Stimulated activated naive CD8-positive, alpha-beta T cell treated with anti-CD3 and anti-CD28 coated beads, Interleukin-15, amount 100 ng/mL, for 72 hours (primary cell): ENCODE measurements around the gene CEP97.

ENCODE experiments used
- ATAC-seq: fragments of 150-1000 bp; cut with Tn5 transposase; 2 replicates; pipeline ENCODE4 v1.10.0; 2021; ENCODE audit warnings: mild to moderate bottlenecking, moderate library complexity
- DNase-seq, 2 donors: peaks; one replicate each; pipeline ENCODE4 v3.0.0; 2021 to 2022
- H3K27ac Mint-ChIP-seq, 2 donors: one replicate each; pipeline ENCODE4 v1.8.0; 2022; ENCODE audit warnings: mild to moderate bottlenecking in 2 of 2, mixed read lengths in 2 of 2, moderate library complexity in 2 of 2
- H3K27me3 Mint-ChIP-seq: one replicate; pipeline ENCODE4 v1.8.0; 2022; ENCODE audit warnings: mixed read lengths
- H3K4me1 Mint-ChIP-seq: one replicate; pipeline ENCODE4 v1.8.0; 2022; ENCODE audit warnings: mild to moderate bottlenecking, mixed read lengths
- H3K4me3 Mint-ChIP-seq, 2 donors: one replicate each; pipeline ENCODE4 v1.8.0; 2022; ENCODE audit warnings: mild to moderate bottlenecking in 2 of 2, mixed read lengths in 2 of 2, moderate library complexity in 1 of 2
- H3K9me3 Mint-ChIP-seq, 2 donors: one replicate each; pipeline ENCODE4 v1.8.0; 2022; ENCODE audit warnings: mixed read lengths in 2 of 2

Gene CEP97

GRCh38 chr3:101781166-101781565 is 56.8 kb downstream of the CEP97 start:
- no peak for DNase-seq
- Mint-ChIP-seq H3K27ac (no peak overlapping the region), H3K9me3 (no peaks in the 10 kb centered on the region), H3K27me3 (no peaks in the 10 kb centered on the region), H3K4me3 (peak overlapping the region; percentile 86 to 95), H3K4me1 (peaks cover 73% of the 10 kb centered on the region)
- no peak for ATAC-seq

- DNase-seq (no peak), ATAC-seq (peak; percentile 80)
- H3K27me3 Mint-ChIP-seq: no peaks in the 10 kb centered on the region
- H3K4me3 Mint-ChIP-seq: peak overlapping the region; percentile 62 to 83
- H3K9me3 Mint-ChIP-seq: no peaks in the 10 kb centered on the region
- H3K27ac Mint-ChIP-seq: peak overlapping the region; percentile 90 to 91
- H3K4me1 Mint-ChIP-seq: peaks cover 67% of the 10 kb centered on the region
Observed at GRCh38 chr3:101784855-101785613, 60.6 kb downstream of the CEP97 start.

GRCh38 chr3:101791778-101792177 is 67.4 kb downstream of the CEP97 start:
- ATAC-seq: no peak
- peaks cover 13 to 16% of the 10 kb centered on the region in 2 donors for H3K9me3 Mint-ChIP-seq
- H3K27ac Mint-ChIP-seq: no peak overlapping the region
- H3K4me1 Mint-ChIP-seq: peaks cover 57% of the 10 kb centered on the region
- no peak overlapping the region for H3K4me3 Mint-ChIP-seq
- H3K27me3 Mint-ChIP-seq: no peaks in the 10 kb centered on the region
- no peak for DNase-seq

- ATAC-seq (no peak), DNase-seq (no peak)
- Mint-ChIP-seq H3K27ac (no peak overlapping the region), H3K4me3 (no peak overlapping the region), H3K9me3 (peaks cover 13 to 16% of the 10 kb centered on the region in 2 donors), H3K4me1 (peaks cover 58% of the 10 kb centered on the region), H3K27me3 (no peaks in the 10 kb centered on the region)
Observed at GRCh38 chr3:101796077-101796680, 71.8 kb downstream of the CEP97 start.

GRCh38 chr3:101801174-101801573 is 76.8 kb downstream of the CEP97 start:
- Mint-ChIP-seq H3K27ac (peak overlapping the region in 1 of 2 donors; percentile 34), H3K27me3 (no peaks in the 10 kb centered on the region), H3K9me3 (no peaks in the 10 kb centered on the region), H3K4me1 (peaks cover 43% of the 10 kb centered on the region), H3K4me3 (no peak overlapping the region)
- DNase-seq (no peak), ATAC-seq (no peak)

- Mint-ChIP-seq H3K4me1 (peaks cover 35% of the 10 kb centered on the region), H3K27ac (no peak overlapping the region)
- no peak for ATAC-seq
Observed at GRCh38 chr3:101802179-101802578, 77.8 kb downstream of the CEP97 start.

GRCh38 chr3:101803173-101803782 is 78.9 kb downstream of the CEP97 start:
- DNase-seq (peak; percentile 34 to 48), ATAC-seq (peak; percentile 99)
- Mint-ChIP-seq H3K4me3 (no peak overlapping the region), H3K27me3 (no peaks in the 10 kb centered on the region), H3K4me1 (peaks cover 42% of the 10 kb centered on the region), H3K27ac (no peak overlapping the region), H3K9me3 (no peaks in the 10 kb centered on the region)

More at GRCh38 chr3:101802179-101802578, 77.8 kb downstream of the CEP97 start:
- Mint-ChIP-seq H3K27me3 (no peaks in the 10 kb centered on the region), H3K9me3 (no peaks in the 10 kb centered on the region), H3K4me3 (no peak overlapping the region)
- no peak for DNase-seq

- no peak overlapping the region for H3K27ac Mint-ChIP-seq
- ATAC-seq: no peak
- H3K4me3 Mint-ChIP-seq: no peak overlapping the region
- peaks cover 45% of the 10 kb centered on the region for H3K4me1 Mint-ChIP-seq
- H3K27me3 Mint-ChIP-seq: no peaks in the 10 kb centered on the region
- DNase-seq: no peak
- H3K9me3 Mint-ChIP-seq: no peaks in the 10 kb centered on the region
Observed at GRCh38 chr3:101803939-101804338, 79.5 kb downstream of the CEP97 start.

- Mint-ChIP-seq H3K27ac (no peak overlapping the region), H3K27me3 (no peaks in the 10 kb centered on the region), H3K4me1 (peaks cover 49% of the 10 kb centered on the region), H3K9me3 (no peaks in the 10 kb centered on the region), H3K4me3 (no peak overlapping the region)
- no peak for DNase-seq
- no peak for ATAC-seq
Observed at GRCh38 chr3:101806491-101806890, 82.1 kb downstream of the CEP97 start.

GRCh38 chr3:101807888-101808287 is 83.5 kb downstream of the CEP97 start:
- H3K4me3 Mint-ChIP-seq: no peak overlapping the region
- no peaks in the 10 kb centered on the region for H3K27me3 Mint-ChIP-seq
- no peaks in the 10 kb centered on the region for H3K9me3 Mint-ChIP-seq
- peak overlapping the region in 1 of 2 donors; percentile 15 for H3K27ac Mint-ChIP-seq
- ATAC-seq (peak; percentile 54), DNase-seq (no peak)
- peaks cover 57% of the 10 kb centered on the region for H3K4me1 Mint-ChIP-seq

- H3K4me3 Mint-ChIP-seq: peak overlapping the region in 1 of 2 donors; percentile 10
- DNase-seq: peak in 1 of 2 donors; percentile 24
Observed at GRCh38 chr3:101809178-101810021, 85.0 kb downstream of the CEP97 start.

GRCh38 chr3:101810022-101810418 is 85.6 kb downstream of the CEP97 start:
- DNase-seq (no peak), ATAC-seq (no peak)
- H3K27ac Mint-ChIP-seq: no peak overlapping the region
- no peaks in the 10 kb centered on the region for H3K9me3 Mint-ChIP-seq
- H3K27me3 Mint-ChIP-seq: no peaks in the 10 kb centered on the region
- H3K4me1 Mint-ChIP-seq: peaks cover 62% of the 10 kb centered on the region
- H3K4me3 Mint-ChIP-seq: no peak overlapping the region

More at GRCh38 chr3:101809178-101810021, 85.0 kb downstream of the CEP97 start:
- Mint-ChIP-seq H3K4me1 (peaks cover 62% of the 10 kb centered on the region), H3K27me3 (no peaks in the 10 kb centered on the region), H3K27ac (peak overlapping the region in 1 of 2 donors; percentile 44), H3K9me3 (no peaks in the 10 kb centered on the region)
- peak; percentile 64 for ATAC-seq

GRCh38 chr3:101811875-101812274 is 87.5 kb downstream of the CEP97 start:
- Mint-ChIP-seq H3K9me3 (no peaks in the 10 kb centered on the region), H3K27me3 (no peaks in the 10 kb centered on the region), H3K4me1 (peaks cover 73% of the 10 kb centered on the region), H3K27ac (no peak overlapping the region), H3K4me3 (no peak overlapping the region)
- peak; percentile 47 for ATAC-seq
- no peak for DNase-seq

GRCh38 chr3:101812895-101813294 is 88.5 kb downstream of the CEP97 start:
- no peak for ATAC-seq

GRCh38 chr3:101813817-101814440 is 89.5 kb downstream of the CEP97 start:
- no peak overlapping the region for H3K27ac Mint-ChIP-seq
- H3K27me3 Mint-ChIP-seq: no peaks in the 10 kb centered on the region
- no peak for ATAC-seq
- peaks cover 80% of the 10 kb centered on the region for H3K4me1 Mint-ChIP-seq
- H3K9me3 Mint-ChIP-seq: no peaks in the 10 kb centered on the region
- no peak overlapping the region for H3K4me3 Mint-ChIP-seq
- DNase-seq: no peak

More at GRCh38 chr3:101812895-101813294, 88.5 kb downstream of the CEP97 start:
- H3K4me1 Mint-ChIP-seq: peaks cover 79% of the 10 kb centered on the region
- no peak overlapping the region for H3K27ac Mint-ChIP-seq
- no peak overlapping the region for H3K4me3 Mint-ChIP-seq
- H3K27me3 Mint-ChIP-seq: no peaks in the 10 kb centered on the region
- no peaks in the 10 kb centered on the region for H3K9me3 Mint-ChIP-seq
- no peak for DNase-seq
